Ecto neural progenitor cell (in vitro differentiated cells): ENCODE measurements around the gene AGPAT2.

Experiments
- DNase-seq: peaks from one replicate; pipeline ENCODE4 v3.0.0-alpha.2; 2018; ENCODE audit warnings: low spot score

The AGPAT2 gene

GRCh38 chr9:136686794-136687711 is at the start of gene AGPAT2:
Gene AGPAT2 (minus strand): TSS chr9:136687457. CDS start chr9:136687357, 100 bp downstream.
- no peak for DNase-seq

- no peak for DNase-seq
These were observed 48.7 kb upstream of the AGPAT2 start for GRCh38 chr9:136735812-136736480.

GRCh38 chr9:136734837-136735496 is 47.7 kb upstream of the AGPAT2 start:
- no peak for DNase-seq

GRCh38 chr9:136733611-136734010 is 46.4 kb upstream of the AGPAT2 start:
- DNase-seq, result no peak

GRCh38 chr9:136732444-136733178 is 45.4 kb upstream of the AGPAT2 start:
- no peak for DNase-seq

- DNase-seq, result no peak
These were observed 42.7 kb upstream of the AGPAT2 start for GRCh38 chr9:136729926-136730325.

- DNase-seq, result no peak
These were observed 41.9 kb upstream of the AGPAT2 start for GRCh38 chr9:136729144-136729543.

GRCh38 chr9:136728548-136729123 is 41.4 kb upstream of the AGPAT2 start:
- peak; percentile 77 for DNase-seq

GRCh38 chr9:136728080-136728547 is 40.9 kb upstream of the AGPAT2 start:
- peak; percentile 94 for DNase-seq

GRCh38 chr9:136726631-136727191 is 39.5 kb upstream of the AGPAT2 start:
- no peak for DNase-seq

GRCh38 chr9:136726118-136726517 is 38.9 kb upstream of the AGPAT2 start:
- no peak for DNase-seq

GRCh38 chr9:136725612-136726011 is 38.4 kb upstream of the AGPAT2 start:
- no peak for DNase-seq

- no peak for DNase-seq
These were observed 37.5 kb upstream of the AGPAT2 start for GRCh38 chr9:136724772-136725171.

GRCh38 chr9:136723989-136724388 is 36.7 kb upstream of the AGPAT2 start:
- DNase-seq, result no peak

- DNase-seq, result no peak
These were observed 36.2 kb upstream of the AGPAT2 start for GRCh38 chr9:136723362-136723976.

- DNase-seq, result no peak
These were observed 35.7 kb upstream of the AGPAT2 start for GRCh38 chr9:136722969-136723356.

GRCh38 chr9:136722093-136722968 is 35.1 kb upstream of the AGPAT2 start:
- DNase-seq, result no peak

GRCh38 chr9:136721339-136722092 is 34.3 kb upstream of the AGPAT2 start:
- no peak for DNase-seq

GRCh38 chr9:136720898-136721338 is 33.7 kb upstream of the AGPAT2 start:
- no peak for DNase-seq
